Spleen (tissue), 11 donors: ENCODE data around the gene ACSS1. TPM values are rescaled to one million over a fixed set of nuclear protein-coding genes. Genes with fewer than 3 reads are reported as not detected.

Experiments used
- DNase-seq: peaks from one replicate; pipeline ENCODE4 v3.0.0-alpha.2; 2020
- H3K27ac ChIP-seq, 8 donors: fragments of 200-600 bp; sonication (generic) in 7 of 8; 1 replicate in 4 of 8; 2 replicates in 4 of 8; pipeline versions ENCODE4 v1.5.0 to v1.8.0; 2016 to 2021; ENCODE audit warnings: inconsistent platforms in 4 of 8, mild to moderate bottlenecking in 4 of 8, moderate library complexity in 1 of 8
- H3K27me3 ChIP-seq, 7 donors: fragments of 200-600 bp; sonication (generic) in 6 of 7; replicated peaks in 1 of 7; 1 replicate in 4 of 7; 2 replicates in 3 of 7; pipeline versions ENCODE4 v1.5.0 to v1.8.0; 2016 to 2021; ENCODE audit warnings: inconsistent platforms in 3 of 7, mild to moderate bottlenecking in 1 of 7
- H3K36me3 ChIP-seq, 6 donors: fragments of 200-600 bp; sonication (generic) in 5 of 6; 1 replicate in 4 of 6; 2 replicates in 2 of 6; pipeline versions ENCODE4 v1.5.0 to v1.8.0; 2016 to 2021; ENCODE audit warnings: inconsistent platforms in 2 of 6
- H3K4me1 ChIP-seq, 6 donors: fragments of 200-600 bp; sonication (generic) in 5 of 6; 1 replicate in 3 of 6; 2 replicates in 3 of 6; pipeline versions ENCODE4 v1.5.0 to v1.8.0; 2016 to 2021; ENCODE audit warnings: inconsistent platforms in 3 of 6
- H3K4me3 ChIP-seq, 8 donors: fragments of 200-600 bp; sonication (generic) in 7 of 8; 1 replicate in 4 of 8; 2 replicates in 4 of 8; pipeline versions ENCODE4 v1.5.0 to v1.8.0; 2016 to 2021; ENCODE audit warnings: inconsistent platforms in 4 of 8, mild to moderate bottlenecking in 4 of 8, moderate library complexity in 2 of 8
- H3K9me3 ChIP-seq, 8 donors: fragments of 200-600 bp; sonication (generic) in 7 of 8; 1 replicate in 4 of 8; 2 replicates in 4 of 8; pipeline versions ENCODE4 v1.5.0 to v1.8.0; 2016 to 2021; ENCODE audit warnings: inconsistent platforms in 4 of 8
- POLR2A ChIP-seq, 3 donors: fragments of 450-650 bp; IDR thresholded peaks; one replicate each; pipeline ENCODE4 v1.5.1; 2017; ENCODE audit warnings: antibody characterized with exemption in 3 of 3, mild to moderate bottlenecking in 1 of 3
- POLR2AphosphoS5 ChIP-seq, 3 donors: sonication (generic); formaldehyde crosslinking; IDR thresholded peaks; one replicate each; pipeline ENCODE4 v1.5.1; 2017; ENCODE audit warnings: antibody characterized with exemption in 3 of 3
- WGBS, 5 donors: extraction: QIAGEN DNeasy Blood & Tissue Kit in 3 of 5; methylation state at CpG; one replicate each; pipeline versions ENCODE4 v1.1.5 to v1.1.7; 2013 to 2018; 5-methylcytosine and 5-hydroxymethylcytosine counted together
- intact Hi-C: fragments of 100-400 bp; cut with DNase I; formaldehyde crosslinking; loops from one replicate; pipeline ENCODE4 v1.15.0; 2023; ENCODE audit warnings: low total_unique reads
- polyA plus RNA-seq, 3 donors: library from polyadenylated mRNA; stranded (reverse); fragments of 200-250 nt; gene quantifications; one replicate each; pipeline ENCODE4 v1.2.1, GENCODE V29; 2013
- total RNA-seq, 7 donors: library from RNA; depleted of rRNA in 3 of 7; stranded (reverse); fragments of >200 nt in 3 of 7; fragmentation: NEBNext Ultra II Directional in 4 of 7; extraction: Animal tissue kit (Norgen Biotek cat#: 25700) in 4 of 7; gene quantifications; one replicate each; pipeline versions ENCODE4 v1.1.0 to v1.2.1, GENCODE V29; 2016 to 2021
- TF ChIP-seq, protein P1 (sequence below), 11 experiments: fragments of 200-600 bp in 7 of 11; fragments of 450-650 bp in 4 of 11; sonication (generic) in 4 of 11; IDR thresholded peaks in 8 of 11; conservative IDR thresholded peaks in 3 of 11; 1 replicate in 7 of 11; 2 replicates in 4 of 11; pipeline versions ENCODE4 v1.4.0 to v1.8.0; 2016 to 2021; ENCODE audit warnings: antibody characterized with exemption in 11 of 11, inconsistent platforms in 4 of 11, mild to moderate bottlenecking in 1 of 11
- donor health status: healthy with polysubstance abuse.
- donor health status: DM: no; HTN: no; CAD: no; lungs with moderate emphysema.
- donor health status: DM: no; HTN: no; CAD: no.
- donor health status: Bipolar disorder and iron deficiency.
- donor health status: healthy.
- donor health status: DM: no; HTN: no; CAD: no.
- donor health status: DM: yes; HTN: yes; CAD: no.

The ACSS1 gene
- total and polyA plus RNA-seq, 10 donors: 20.3 to 50.8 (median 36.4) TPM

DNA sequence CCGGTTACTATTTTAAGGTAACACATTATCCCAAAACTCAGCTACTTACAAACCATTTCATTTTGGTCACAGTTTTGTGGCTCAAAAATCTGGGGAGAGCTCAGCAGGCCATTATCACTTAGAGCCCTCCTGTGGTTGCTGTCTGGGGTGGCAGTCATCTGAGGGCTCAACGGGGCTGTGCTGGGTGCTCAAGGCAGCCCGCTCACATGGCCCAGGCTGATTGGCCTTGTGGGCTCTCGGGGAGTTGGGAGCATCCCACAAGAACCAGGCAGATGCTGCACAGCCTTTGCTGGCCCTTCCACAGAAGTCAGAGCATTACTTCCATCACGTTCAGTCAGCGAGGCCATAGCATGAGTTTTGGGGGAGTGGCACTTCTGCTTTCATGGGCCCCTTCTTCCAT is 30.3 kb upstream of the ACSS1 start:
- Histone ChIP-seq H3K36me3 (no peaks in the 10 kb centered on the region), H3K27ac (no peak overlapping the region), H3K4me3 (no peak overlapping the region), H3K27me3 (peaks cover 10 to 78% (median 32%) of the 10 kb centered on the region in 7 donors), H3K9me3 (no peaks in the 10 kb centered on the region), H3K4me1 (peaks cover 0 to 41% (median 25%) of the 10 kb centered on the region in 6 donors)
- no peak for TF ChIP-seq POLR2A (IDR thresholded peaks at IDR 0.05)
- TF ChIP-seq, protein P1, sequence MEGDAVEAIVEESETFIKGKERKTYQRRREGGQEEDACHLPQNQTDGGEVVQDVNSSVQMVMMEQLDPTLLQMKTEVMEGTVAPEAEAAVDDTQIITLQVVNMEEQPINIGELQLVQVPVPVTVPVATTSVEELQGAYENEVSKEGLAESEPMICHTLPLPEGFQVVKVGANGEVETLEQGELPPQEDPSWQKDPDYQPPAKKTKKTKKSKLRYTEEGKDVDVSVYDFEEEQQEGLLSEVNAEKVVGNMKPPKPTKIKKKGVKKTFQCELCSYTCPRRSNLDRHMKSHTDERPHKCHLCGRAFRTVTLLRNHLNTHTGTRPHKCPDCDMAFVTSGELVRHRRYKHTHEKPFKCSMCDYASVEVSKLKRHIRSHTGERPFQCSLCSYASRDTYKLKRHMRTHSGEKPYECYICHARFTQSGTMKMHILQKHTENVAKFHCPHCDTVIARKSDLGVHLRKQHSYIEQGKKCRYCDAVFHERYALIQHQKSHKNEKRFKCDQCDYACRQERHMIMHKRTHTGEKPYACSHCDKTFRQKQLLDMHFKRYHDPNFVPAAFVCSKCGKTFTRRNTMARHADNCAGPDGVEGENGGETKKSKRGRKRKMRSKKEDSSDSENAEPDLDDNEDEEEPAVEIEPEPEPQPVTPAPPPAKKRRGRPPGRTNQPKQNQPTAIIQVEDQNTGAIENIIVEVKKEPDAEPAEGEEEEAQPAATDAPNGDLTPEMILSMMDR (IDR thresholded peaks at IDR 0.05 in 8 of 11, conservative IDR thresholded peaks at IDR 0.05 in 3 of 11): no peak
- no peak for TF ChIP-seq POLR2AphosphoS5 (IDR thresholded peaks at IDR 0.05)
- 68 to 84% (median 70%) methylated on average over 6 of the region's 6 CpGs for WGBS, 5 donors
- DNase-seq: no peak
- intact Hi-C loops: loop anchor here (10.0 kb wide), 1 partner anchor 307 kb away; the partner anchor contains the start of gene ABHD12

DNA sequence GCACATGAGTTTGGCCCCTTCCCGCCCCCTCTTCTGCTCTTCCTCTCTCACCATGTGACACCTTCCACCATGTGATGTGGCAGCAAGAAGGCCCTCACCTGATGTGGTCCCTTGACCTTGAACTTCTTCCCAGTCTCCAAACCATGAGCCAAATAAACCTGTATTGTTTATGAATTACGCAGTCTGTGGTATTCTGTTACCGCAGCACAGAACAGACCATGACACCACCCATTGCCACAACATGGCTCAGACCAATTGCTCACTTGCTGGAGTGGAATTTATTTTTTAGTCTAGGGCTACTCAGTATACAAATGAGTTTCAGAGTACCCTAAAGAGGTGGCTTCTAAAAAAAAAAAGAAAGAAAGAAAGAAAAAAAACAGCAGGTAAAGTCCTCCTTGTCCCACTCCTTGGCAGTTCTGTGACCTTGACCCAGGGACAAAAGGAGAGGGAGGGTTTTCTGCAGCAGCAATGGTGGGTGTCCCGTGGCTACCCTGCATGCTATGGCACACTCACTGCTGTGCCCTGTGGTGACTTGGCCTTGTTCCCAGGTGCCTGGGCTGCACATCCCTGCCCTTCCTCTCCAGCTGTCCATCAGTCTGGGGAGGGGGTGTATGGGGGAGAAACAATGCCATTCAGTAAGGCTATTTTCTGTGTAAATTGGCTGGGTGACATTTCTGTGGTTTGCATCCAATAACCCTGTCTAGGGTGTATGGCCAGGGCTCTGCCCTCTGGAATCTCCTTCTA is 29.4 kb upstream of the ACSS1 start:
- Histone ChIP-seq H3K27me3 (peaks cover 10 to 88% (median 41%) of the 10 kb centered on the region in 7 donors), H3K4me1 (peaks cover 0 to 50% (median 29%) of the 10 kb centered on the region in 6 donors), H3K27ac (no peak overlapping the region), H3K4me3 (no peak overlapping the region), H3K9me3 (no peaks in the 10 kb centered on the region), H3K36me3 (no peaks in the 10 kb centered on the region)
- intact Hi-C loops: loop anchor here (10.0 kb wide), 1 partner anchor 307 kb away; the partner anchor contains the start of gene ABHD12
- no peak for DNase-seq
- WGBS, 5 donors: 84 to 91% (median 86%) methylated on average over 4 of the region's 4 CpGs
- TF ChIP-seq POLR2A (IDR thresholded peaks at IDR 0.05) (no peak), POLR2AphosphoS5 (IDR thresholded peaks at IDR 0.05) (no peak)
- TF ChIP-seq, protein P1 (IDR thresholded peaks at IDR 0.05 in 8 of 11, conservative IDR thresholded peaks at IDR 0.05 in 3 of 11): no peak

DNA sequence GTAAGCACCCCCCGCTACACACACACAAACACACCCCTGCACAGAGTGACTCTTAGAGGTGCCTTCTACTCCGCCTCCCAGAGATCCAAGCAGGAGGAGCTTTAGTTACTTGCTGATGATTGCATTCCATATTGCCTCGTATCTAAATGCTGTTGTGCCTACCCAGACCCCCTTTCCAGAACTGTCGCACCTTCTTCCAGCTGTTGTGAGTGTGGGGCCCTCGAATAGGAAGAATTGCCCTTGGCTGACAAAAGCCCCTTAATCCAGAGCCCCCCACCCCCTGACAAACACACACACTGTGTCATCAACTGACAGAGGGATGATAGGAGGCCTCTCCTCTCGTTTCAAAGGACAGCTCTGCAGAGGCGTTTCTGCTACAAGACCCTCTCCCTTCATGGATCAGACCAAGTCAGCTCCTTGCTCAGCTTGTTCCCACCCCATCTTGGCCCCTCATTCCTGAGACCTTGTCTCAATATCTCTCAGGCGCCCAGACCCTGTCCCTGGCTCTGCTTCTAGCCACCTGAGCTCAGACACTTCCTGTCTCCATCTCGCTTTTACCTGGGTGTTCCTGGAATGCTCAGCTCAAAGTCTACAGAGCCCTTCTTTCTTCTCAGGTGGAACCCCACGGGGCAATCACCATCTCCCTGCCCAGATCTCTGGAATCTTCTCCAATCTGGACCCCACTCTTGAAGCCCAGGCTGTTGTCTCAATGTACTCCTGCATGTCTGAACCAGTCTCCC is 28.0 kb upstream of the ACSS1 start:
- intact Hi-C loops: loop anchor here (10.0 kb wide), 1 partner anchor 309 kb away; the partner anchor contains the start of gene ABHD12
- H3K4me1 ChIP-seq: peaks cover 0 to 50% (median 28%) of the 10 kb centered on the region in 6 donors
- H3K27me3 ChIP-seq: peaks cover 18 to 94% (median 55%) of the 10 kb centered on the region in 7 donors
- no peak overlapping the region for H3K4me3 ChIP-seq
- H3K9me3 ChIP-seq: no peaks in the 10 kb centered on the region
- no peak overlapping the region for H3K27ac ChIP-seq
- WGBS, 5 donors: 67 to 83% (median 78%) methylated on average over 9 to 10 of the region's 10 CpGs
- DNase-seq: no peak
- no peaks in the 10 kb centered on the region for H3K36me3 ChIP-seq
- no peak for TF ChIP-seq POLR2A (IDR thresholded peaks at IDR 0.05)
- TF ChIP-seq, protein P1 (IDR thresholded peaks at IDR 0.05 in 8 of 11, conservative IDR thresholded peaks at IDR 0.05 in 3 of 11): no peak
- no peak for TF ChIP-seq POLR2AphosphoS5 (IDR thresholded peaks at IDR 0.05)
